ENCODE results near the gene NFRKB.

The NFRKB gene

DNA sequence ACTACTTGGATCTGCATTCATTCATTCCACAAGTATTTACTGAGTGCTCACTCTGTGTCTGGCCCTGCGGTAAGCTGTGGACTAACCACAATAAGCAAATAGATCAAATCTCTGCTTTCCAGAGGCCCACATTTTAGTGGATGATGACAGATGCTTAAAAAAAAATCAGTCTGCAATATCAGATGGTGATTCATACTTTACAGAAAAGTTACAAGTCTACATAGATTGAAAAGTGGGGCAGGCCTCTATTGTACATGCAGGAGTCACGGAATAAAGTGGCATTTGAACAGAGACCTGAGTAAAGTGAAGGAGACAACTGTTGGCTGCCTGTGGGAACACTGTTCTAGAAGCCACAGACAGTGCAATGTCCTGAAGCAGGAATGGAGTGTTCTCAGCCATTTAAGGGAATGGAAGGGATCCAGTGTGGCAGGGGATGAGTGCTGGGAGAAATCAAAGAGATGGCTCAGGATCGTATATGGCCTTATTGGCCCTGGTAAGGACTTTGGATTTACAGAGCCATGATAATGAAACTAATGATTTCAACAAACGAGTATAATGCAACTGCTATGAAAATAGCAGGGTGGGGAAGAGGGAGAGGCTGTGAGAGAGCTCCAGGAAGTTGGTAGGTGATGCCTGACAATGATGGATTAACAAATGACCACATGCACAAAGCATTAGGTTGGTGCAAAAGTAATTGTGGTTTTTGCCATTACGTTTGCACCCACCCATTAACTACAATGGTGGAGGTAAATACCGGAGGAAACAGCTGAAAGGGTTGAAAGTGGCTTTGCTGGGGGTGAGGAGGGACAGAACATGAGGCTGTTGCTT lies 48.7 kb downstream of the NFRKB start:
- FAIRE-seq (no peak), DNase-seq (ENCODE audit: insufficient read length, low spot score) (no peak)
